T-cell (primary cell): ENCODE measurements around the gene COBL. TPM values are rescaled to one million over a fixed set of nuclear protein-coding genes. Genes with fewer than 3 reads are reported as not detected.

ENCODE experiments used
- ATAC-seq, 4 experiments: fragments of 200-7000 bp in 3 of 4; fragments of 150-1000 bp in 1 of 4; cut with Tn5 transposase; replicated peaks in 1 of 4; 1 replicate in 3 of 4; 2 replicates in 1 of 4; pipeline ENCODE4 v1.10.0; 2021; ENCODE audit warnings: moderate library complexity in 3 of 4, mild to moderate bottlenecking in 2 of 4, moderate number of reproducible peaks in 1 of 4
- CTCF ChIA-PET, 2 donors: fragments of 300-600 bp; sonication (Branson Sonifier 250); formaldehyde crosslinking; loops; one replicate each; lab custom pipeline; 2022; ENCODE audit warnings: antibody characterized with exemption in 2 of 2; lab: Charles Lee
- POLR2A ChIA-PET, 2 donors: fragments of 300-600 bp; sonication (Branson Sonifier 250); formaldehyde crosslinking; loops; one replicate each; lab custom pipeline; 2022; ENCODE audit warnings: antibody characterized with exemption in 2 of 2; lab: Charles Lee
- DNase-seq, 35 experiments: peaks; one replicate each; pipeline versions ENCODE4 v3.0.0 to v3.0.0-alpha.2; 2013 to 2023
- H3K27ac ChIP-seq: one replicate; pipeline ENCODE4 v1.5.1; 2013; ENCODE audit warnings: low read length
- H3K27me3 ChIP-seq, 2 experiments: replicated peaks in 1 of 2; 1 replicate in 1 of 2; 2 replicates in 1 of 2; pipeline versions ENCODE4 v1.6.1 to v1.7.0; 2013; ENCODE audit warnings: low read length in 1 of 2, mixed read lengths in 1 of 2; ENCODE audit not compliant: control insufficient read depth in 2 of 2, insufficient read depth in 2 of 2; ENCODE audit errors: extremely low read depth in 1 of 2
- H3K36me3 ChIP-seq, 2 donors: 1 replicate in 1 of 2; 2 replicates in 1 of 2; pipeline versions ENCODE4 v1.6.1 to v1.7.0; 2013; ENCODE audit warnings: low read length in 1 of 2; ENCODE audit not compliant: control insufficient read depth in 2 of 2, insufficient read depth in 1 of 2; ENCODE audit errors: extremely low read depth in 1 of 2
- H3K4me1 ChIP-seq, 2 experiments: 1 replicate in 1 of 2; 2 replicates in 1 of 2; pipeline versions ENCODE4 v1.6.1 to v1.7.0; 2013; ENCODE audit warnings: low read length in 2 of 2, mixed read lengths in 1 of 2; ENCODE audit not compliant: insufficient read depth in 2 of 2, control insufficient read depth in 1 of 2; ENCODE audit errors: extremely low read depth in 1 of 2
- H3K4me3 ChIP-seq, 2 donors: 1 replicate in 1 of 2; 2 replicates in 1 of 2; pipeline versions ENCODE4 v1.5.1 to v1.7.0; 2013; ENCODE audit warnings: mild to moderate bottlenecking in 2 of 2, low read length in 1 of 2, moderate library complexity in 1 of 2; ENCODE audit not compliant: control insufficient read depth in 1 of 2; ENCODE audit errors: extremely low read depth in 1 of 2
- H3K9me3 ChIP-seq: 2 replicates; pipeline ENCODE4 v1.7.0; 2013
- H3K27ac Mint-ChIP-seq, 2 donors: one replicate each; pipeline ENCODE4 v1.8.0; 2020 to 2021; ENCODE audit warnings: mild to moderate bottlenecking in 2 of 2, mixed read lengths in 2 of 2
- H3K27me3 Mint-ChIP-seq, 2 donors: one replicate each; pipeline ENCODE4 v1.8.0; 2021 to 2022; ENCODE audit warnings: mixed read lengths in 2 of 2
- H3K36me3 Mint-ChIP-seq: one replicate; pipeline ENCODE4 v1.8.0; 2021; ENCODE audit warnings: mixed read lengths
- H3K4me1 Mint-ChIP-seq, 3 donors: one replicate each; pipeline ENCODE4 v1.8.0; 2020 to 2022; ENCODE audit warnings: mixed read lengths in 3 of 3, mild to moderate bottlenecking in 1 of 3
- H3K4me3 Mint-ChIP-seq, 3 donors: one replicate each; pipeline ENCODE4 v1.8.0; 2020 to 2022; ENCODE audit warnings: mild to moderate bottlenecking in 3 of 3, mixed read lengths in 3 of 3, moderate library complexity in 3 of 3
- H3K9me3 Mint-ChIP-seq, 3 donors: one replicate each; pipeline ENCODE4 v1.8.0; 2020 to 2022; ENCODE audit warnings: mixed read lengths in 3 of 3
- WGBS: methylation state at CpG from one replicate; pipeline ENCODE4 v1.1.5; 2013; ENCODE audit warnings: missing lambda C conversion rate; ENCODE audit not compliant: insufficient coverage; 5-methylcytosine and 5-hydroxymethylcytosine counted together
- total RNA-seq, 35 experiments: library from RNA in 6 of 35; stranded (reverse) in 6 of 35; fragments of 120-200 nt in 1 of 35; gene quantifications; one replicate each; pipeline versions ENCODE4 v1.2.1 to v1.2.4 and lab custom pipeline; 2013 to 2026

The COBL gene
- total RNA-seq, 5 donors from 2014 or later (not counting 1 experiment from before 2014, with no cell fraction given), result 0.07 to 0.26 (median 0.17) TPM; not detected in 1

DNA sequence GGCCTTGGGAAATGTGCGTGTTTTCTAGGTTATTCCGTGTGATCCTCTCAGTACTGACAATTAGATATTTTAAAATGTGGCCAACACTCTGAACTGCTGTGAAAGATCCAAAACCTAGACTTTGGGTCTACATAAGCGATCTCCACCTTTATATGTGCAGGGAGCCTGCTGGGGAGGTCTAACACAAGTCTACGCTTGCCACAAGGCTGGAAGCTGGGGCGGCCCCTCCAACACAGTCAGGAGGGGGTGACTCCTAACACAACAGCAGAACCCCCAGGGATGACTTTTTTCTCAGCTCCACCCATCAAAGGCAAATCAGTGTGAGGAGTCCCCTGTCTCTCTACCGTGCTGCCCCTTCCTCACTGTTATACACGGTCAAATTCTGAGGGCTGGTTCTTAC lies 202.6 kb downstream of the COBL start:
- H3K27ac Mint-ChIP-seq, result no peak overlapping the region
- CTCF ChIA-PET, result no interaction called here

GRCh38 chr7:51113560-51113959 lies 203.0 kb downstream of the COBL start:
- CTCF ChIA-PET, result no interaction called here

More for the DNA sequence above, 202.6 kb downstream of the COBL start:
- Histone ChIP-seq H3K27ac (no peak overlapping the region), H3K27me3 (peaks cover 0 to 4% of the 10 kb centered on the region in 2 experiments), H3K4me3 (no peak overlapping the region), H3K36me3 (no peaks in the 10 kb centered on the region), H3K4me1 (no peaks in the 10 kb centered on the region), H3K9me3 (no peaks in the 10 kb centered on the region)
- 89% methylated on average over 4 of the region's 7 CpGs for WGBS
- H3K9me3 Mint-ChIP-seq, result peaks cover 5 to 12% (median 10%) of the 10 kb centered on the region in 3 donors
- no peak for ATAC-seq
- no peak for DNase-seq
- H3K27me3 Mint-ChIP-seq, result peaks cover 0 to 6% of the 10 kb centered on the region in 2 donors
- H3K4me1 Mint-ChIP-seq, result no peaks in the 10 kb centered on the region
- H3K4me3 Mint-ChIP-seq, result no peak overlapping the region
- no peaks in the 10 kb centered on the region for H3K36me3 Mint-ChIP-seq
- POLR2A ChIA-PET, result no interaction called here

DNA sequence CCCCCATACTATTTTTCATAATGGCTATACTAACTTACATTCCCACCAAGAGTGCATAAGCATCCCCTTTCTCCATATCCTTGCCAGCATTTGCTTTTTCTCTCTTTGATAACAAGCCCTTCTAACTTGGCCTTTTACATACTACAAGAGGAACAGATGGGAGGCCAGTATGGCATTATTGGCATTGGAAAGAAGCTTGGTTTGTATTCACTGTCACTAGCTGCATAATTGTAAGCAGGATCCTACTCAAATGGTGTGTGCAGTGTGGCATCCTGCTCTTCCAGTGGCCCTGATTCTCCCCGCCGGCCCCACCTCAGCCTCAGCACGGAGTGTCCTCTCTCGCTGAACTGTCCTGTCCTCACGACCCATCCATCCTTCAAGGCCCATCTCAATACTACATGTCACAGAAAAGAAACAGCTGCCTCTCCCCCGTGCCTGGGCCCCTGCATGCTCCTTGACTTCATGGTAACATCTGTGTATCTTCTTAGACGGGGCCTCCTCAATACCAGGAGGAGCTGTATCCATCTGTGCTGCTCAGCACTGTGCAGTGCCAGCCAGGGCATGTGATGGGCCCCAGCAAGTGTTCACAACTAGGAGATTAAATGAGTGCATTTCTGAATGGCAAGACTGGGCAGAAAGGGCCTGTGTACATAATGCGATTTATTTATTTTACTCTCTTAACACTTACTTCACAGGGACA lies 205.2 kb downstream of the COBL start:
- Mint-ChIP-seq H3K36me3 (no peaks in the 10 kb centered on the region), H3K27ac (no peak overlapping the region), H3K4me3 (no peak overlapping the region), H3K9me3 (peaks cover 5 to 12% (median 10%) of the 10 kb centered on the region in 3 donors), H3K4me1 (no peaks in the 10 kb centered on the region), H3K27me3 (peaks cover 0 to 4% of the 10 kb centered on the region in 2 donors)
- POLR2A ChIA-PET, result no interaction called here
- Histone ChIP-seq H3K27ac (no peak overlapping the region), H3K9me3 (no peaks in the 10 kb centered on the region), H3K27me3 (peaks cover 0 to 10% of the 10 kb centered on the region in 2 experiments), H3K4me1 (no peaks in the 10 kb centered on the region), H3K36me3 (no peaks in the 10 kb centered on the region), H3K4me3 (no peak overlapping the region)
- no peak for DNase-seq
- CTCF ChIA-PET, result no interaction called here
- ATAC-seq, result no peak
- 85% methylated on average over 7 of the region's 8 CpGs for WGBS

More at GRCh38 chr7:51113560-51113959, 203.0 kb downstream of the COBL start:
- Mint-ChIP-seq H3K9me3 (peaks cover 5 to 12% (median 10%) of the 10 kb centered on the region in 3 donors), H3K4me3 (no peak overlapping the region), H3K27me3 (peaks cover 0 to 4% of the 10 kb centered on the region in 2 donors), H3K27ac (no peak overlapping the region), H3K36me3 (no peaks in the 10 kb centered on the region), H3K4me1 (no peaks in the 10 kb centered on the region)
- WGBS, result no CpG with 5 or more reads among the region's 1 CpG
- Histone ChIP-seq H3K4me3 (no peak overlapping the region), H3K27me3 (peaks cover 0 to 4% of the 10 kb centered on the region in 2 experiments), H3K4me1 (no peaks in the 10 kb centered on the region), H3K27ac (no peak overlapping the region), H3K36me3 (no peaks in the 10 kb centered on the region), H3K9me3 (no peaks in the 10 kb centered on the region)
- ATAC-seq (no peak), DNase-seq (no peak)
- POLR2A ChIA-PET, result no interaction called here

- peaks cover 0 to 4% (median 0%) of the 10 kb centered on the region in 3 donors for H3K9me3 Mint-ChIP-seq
- H3K36me3 Mint-ChIP-seq, result no peaks in the 10 kb centered on the region
- Histone ChIP-seq H3K27me3 (peaks cover 0 to 10% of the 10 kb centered on the region in 2 experiments), H3K27ac (no peak overlapping the region), H3K4me1 (no peaks in the 10 kb centered on the region), H3K9me3 (no peaks in the 10 kb centered on the region), H3K4me3 (no peak overlapping the region), H3K36me3 (no peaks in the 10 kb centered on the region)
- no peaks in the 10 kb centered on the region for H3K4me1 Mint-ChIP-seq
- POLR2A ChIA-PET, result no interaction called here
- H3K27me3 Mint-ChIP-seq, result peaks cover 0 to 4% of the 10 kb centered on the region in 2 donors
- CTCF ChIA-PET, result interaction anchor here in 1 of 2 donors (0.6 kb wide), 1 partner anchor 120 kb away, joined by 6 read pairs; no protein-coding TSS in a partner anchor
- WGBS, result 82% methylated on average over 5 of the region's 8 CpGs
- no peak for DNase-seq
- no peak overlapping the region for H3K4me3 Mint-ChIP-seq
- H3K27ac Mint-ChIP-seq, result no peak overlapping the region
- ATAC-seq, result no peak
These were observed 208.5 kb downstream of the COBL start for GRCh38 chr7:51108134-51108533.

- Histone ChIP-seq H3K9me3 (no peaks in the 10 kb centered on the region), H3K36me3 (no peaks in the 10 kb centered on the region), H3K27ac (no peak overlapping the region), H3K27me3 (peaks cover 0 to 5% of the 10 kb centered on the region in 2 experiments), H3K4me3 (no peak overlapping the region), H3K4me1 (no peaks in the 10 kb centered on the region)
- no peak overlapping the region for H3K4me3 Mint-ChIP-seq
- no peaks in the 10 kb centered on the region for H3K9me3 Mint-ChIP-seq
- POLR2A ChIA-PET, result no interaction called here
- no peak for ATAC-seq
- no peak for DNase-seq
- CTCF ChIA-PET, result no interaction called here
- H3K4me1 Mint-ChIP-seq, result no peaks in the 10 kb centered on the region
- peaks cover 0 to 2% of the 10 kb centered on the region in 2 donors for H3K27me3 Mint-ChIP-seq
- no peaks in the 10 kb centered on the region for H3K36me3 Mint-ChIP-seq
- no CpG with 5 or more reads among the region's 3 CpGs for WGBS
- H3K27ac Mint-ChIP-seq, result no peak overlapping the region
These were observed 212.3 kb downstream of the COBL start for GRCh38 chr7:51104278-51104677.

GRCh38 chr7:51103718-51104117 lies 212.9 kb downstream of the COBL start:
- Histone ChIP-seq H3K36me3 (no peaks in the 10 kb centered on the region), H3K4me1 (no peaks in the 10 kb centered on the region), H3K9me3 (no peaks in the 10 kb centered on the region), H3K4me3 (no peak overlapping the region), H3K27me3 (peaks cover 0 to 5% of the 10 kb centered on the region in 2 experiments), H3K27ac (no peak overlapping the region)
- no peaks in the 10 kb centered on the region for H3K36me3 Mint-ChIP-seq
- no peak overlapping the region for H3K4me3 Mint-ChIP-seq
- 100% methylated on average over 3 of the region's 5 CpGs for WGBS
- no peaks in the 10 kb centered on the region for H3K4me1 Mint-ChIP-seq
- no peaks in the 10 kb centered on the region for H3K27me3 Mint-ChIP-seq
- ATAC-seq, result no peak
- DNase-seq, result no peak
- ChIA-PET POLR2A (interaction anchor here in 1 of 2 donors (0.6 kb wide), 1 partner anchor 18 kb away, joined by 3 read pairs; no protein-coding TSS in a partner anchor), CTCF (no interaction called here)
- H3K27ac Mint-ChIP-seq, result no peak overlapping the region
- peaks cover 0 to under 1% (median 0%) of the 10 kb centered on the region in 3 donors for H3K9me3 Mint-ChIP-seq
